Erythroblast (primary cell): ENCODE data around the gene TIMP1.

Experiments
- DNase-seq, 2 experiments: peaks; one replicate each; lab custom pipeline; 2025; lab: John Stamatoyannopoulos, UW
- GATA1 ChIP-seq: IDR thresholded peaks from 2 replicates; pipeline ENCODE4 v1.6.1; 2011; ENCODE audit warnings: low read depth, mild to moderate bottlenecking, control low read depth, low read length, moderate library complexity
- POLR2A ChIP-seq: IDR thresholded peaks from 2 replicates; pipeline ENCODE4 v1.6.1; 2011; ENCODE audit warnings: mild to moderate bottlenecking, low read length

TIMP1 gene

DNA sequence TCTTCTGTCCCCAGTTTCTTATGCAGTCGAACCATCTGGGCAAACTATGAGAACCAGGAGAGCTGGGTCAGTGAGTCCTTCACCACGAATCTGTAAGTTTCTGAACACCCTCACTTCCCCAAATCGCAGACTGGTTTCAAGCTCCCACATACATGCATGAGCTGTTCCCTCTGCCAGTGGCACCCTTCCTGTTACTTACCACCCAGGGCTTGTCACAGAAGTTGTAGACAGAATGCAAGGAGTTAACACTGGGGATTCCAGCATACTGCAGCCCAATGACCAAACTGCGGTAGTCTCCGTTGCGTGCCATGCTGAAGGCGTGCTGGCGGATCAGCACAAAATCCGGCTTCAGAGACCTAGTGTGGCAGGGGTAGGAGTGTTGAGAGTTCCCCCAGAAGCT lies 22.8 kb downstream of the TIMP1 start:
- TF ChIP-seq POLR2A, result no peak
- no peak for TF ChIP-seq GATA1
- DNase-seq, result no peak

DNA sequence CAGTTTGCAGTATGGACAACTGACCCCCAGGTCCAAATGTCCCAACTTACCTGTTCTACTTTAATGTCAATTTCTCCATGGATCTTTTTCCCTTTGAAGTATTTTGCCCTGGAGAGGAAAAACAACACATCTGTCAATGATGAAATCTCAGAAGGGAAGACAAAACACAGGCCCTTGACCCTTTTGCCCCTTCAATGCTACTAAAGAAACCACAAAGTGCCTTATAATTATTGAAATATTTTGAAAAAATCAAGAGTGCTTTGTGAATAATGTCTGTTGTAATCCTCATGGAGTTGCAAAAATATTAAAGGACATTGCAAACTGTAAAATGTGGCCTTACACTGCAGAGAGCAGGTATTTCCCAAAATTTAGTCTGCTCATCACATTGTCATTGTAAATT lies 24.9 kb downstream of the TIMP1 start:
- DNase-seq, result no peak
- TF ChIP-seq POLR2A, result no peak
- TF ChIP-seq GATA1, result no peak

DNA sequence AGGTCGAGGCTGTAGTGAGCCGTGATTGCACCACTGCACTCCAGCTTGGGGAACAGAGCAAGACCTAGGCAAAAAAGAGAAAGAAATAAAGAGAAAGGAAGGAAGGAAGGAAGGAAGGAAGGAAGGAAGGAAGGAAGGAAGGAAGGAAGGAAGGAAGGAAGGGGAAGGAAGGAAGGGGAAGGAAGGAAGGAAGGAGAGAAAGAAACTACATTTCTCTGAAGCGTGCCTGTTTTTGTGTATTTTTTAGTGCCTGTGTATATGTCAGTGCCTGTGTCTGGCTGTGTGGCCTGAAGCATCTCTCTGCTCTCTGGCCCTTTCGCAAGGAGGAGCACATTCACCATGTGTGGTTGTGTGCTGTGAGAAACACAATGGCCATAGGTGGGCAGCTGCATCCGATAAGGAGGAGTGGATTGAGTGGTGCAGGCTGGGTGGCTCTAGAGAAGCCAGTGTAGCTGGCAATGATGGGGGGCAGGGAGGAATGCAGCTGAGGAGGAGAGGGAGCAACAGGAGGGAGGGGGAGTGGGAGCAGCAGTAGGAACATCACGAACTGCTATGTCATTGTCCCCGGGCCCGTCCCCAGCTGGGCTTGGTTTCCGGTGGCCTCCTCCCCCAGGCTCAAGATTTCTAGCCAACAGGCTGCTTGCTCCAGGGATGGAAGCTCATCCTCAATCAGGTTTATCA lies 26.0 kb downstream of the TIMP1 start:
- DNase-seq, result no peak
- TF ChIP-seq POLR2A, result no peak
- TF ChIP-seq GATA1, result no peak

DNA sequence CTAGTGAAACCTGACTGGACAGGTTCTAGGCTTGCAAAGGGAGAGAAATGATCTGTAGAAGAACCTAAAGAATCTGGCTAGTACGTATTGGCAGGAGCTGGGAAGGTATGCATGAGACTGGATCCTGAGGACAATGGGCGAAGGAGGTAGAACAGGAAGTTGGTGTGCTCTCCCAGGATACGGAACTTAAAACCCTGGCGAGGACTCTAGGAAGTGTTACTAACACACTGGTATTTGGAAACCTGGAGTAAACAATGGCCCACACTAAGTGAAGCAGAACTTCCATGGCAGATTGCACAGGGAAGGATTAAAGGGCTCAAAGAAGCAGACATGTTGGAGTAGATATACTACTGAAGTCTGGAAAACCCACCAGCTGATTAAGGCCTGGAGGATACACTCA lies 28.3 kb downstream of the TIMP1 start:
- DNase-seq, result no peak
- TF ChIP-seq POLR2A (no peak), GATA1 (no peak)

DNA sequence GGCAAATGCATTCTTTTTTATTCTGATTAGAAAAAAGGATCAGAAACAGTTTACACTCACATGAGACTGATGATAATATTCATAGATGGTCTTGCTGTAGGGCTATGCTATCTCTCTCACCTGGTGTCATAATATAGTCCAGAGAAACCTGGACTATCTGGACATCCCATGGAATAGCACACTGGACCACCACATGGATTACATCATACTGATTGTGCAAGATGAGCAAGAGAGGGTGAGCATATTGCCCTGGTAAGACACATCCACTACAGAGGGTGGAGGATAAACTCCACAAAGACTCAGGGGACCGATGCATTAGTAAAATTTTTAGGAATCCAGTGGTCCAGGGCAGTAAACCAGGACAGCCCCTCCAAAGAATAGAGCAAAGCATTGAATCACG lies 29.3 kb downstream of the TIMP1 start:
- no peak for TF ChIP-seq POLR2A
- TF ChIP-seq GATA1, result no peak
- no peak for DNase-seq

DNA sequence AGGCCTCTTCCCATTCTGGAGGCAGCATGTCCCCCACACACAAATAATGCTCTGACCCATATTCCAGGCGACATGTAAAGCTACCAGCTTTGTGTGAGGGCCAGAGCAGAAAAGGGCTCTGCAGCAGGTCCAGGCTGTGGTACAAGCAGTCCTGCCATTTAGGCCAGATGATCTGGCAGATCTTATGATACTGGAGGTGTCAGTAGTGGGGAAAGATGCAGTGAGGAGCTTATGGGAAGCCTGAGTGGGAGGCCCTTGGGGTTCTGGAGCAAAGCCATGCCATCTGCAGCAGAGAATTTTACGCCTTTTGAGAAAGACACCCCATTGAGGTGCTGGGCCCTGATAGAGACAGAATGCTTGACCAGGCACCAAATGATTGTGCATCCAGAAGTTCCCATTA lies 29.7 kb downstream of the TIMP1 start:
- no peak for TF ChIP-seq POLR2A
- no peak for TF ChIP-seq GATA1
- no peak for DNase-seq

DNA sequence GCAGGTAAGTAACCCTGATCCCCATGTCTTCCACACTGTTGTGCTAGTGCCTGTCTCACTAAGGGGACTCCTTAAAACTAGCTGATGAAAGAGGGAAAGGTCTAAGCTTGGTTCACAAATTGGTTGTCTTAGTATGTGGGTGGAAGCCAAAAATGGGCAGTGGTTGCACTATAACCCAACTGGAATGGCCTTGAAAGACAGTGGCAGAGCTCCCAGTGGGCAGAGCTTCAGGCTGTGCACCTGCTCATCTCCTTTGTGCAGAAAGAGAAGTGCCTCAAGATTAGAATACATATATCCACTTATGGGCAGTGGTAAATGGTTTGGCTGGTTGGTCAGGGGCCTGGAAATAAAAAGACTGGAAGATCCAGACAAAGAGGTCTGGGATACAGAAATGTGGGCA lies 30.2 kb downstream of the TIMP1 start:
- TF ChIP-seq POLR2A, result no peak

DNA sequence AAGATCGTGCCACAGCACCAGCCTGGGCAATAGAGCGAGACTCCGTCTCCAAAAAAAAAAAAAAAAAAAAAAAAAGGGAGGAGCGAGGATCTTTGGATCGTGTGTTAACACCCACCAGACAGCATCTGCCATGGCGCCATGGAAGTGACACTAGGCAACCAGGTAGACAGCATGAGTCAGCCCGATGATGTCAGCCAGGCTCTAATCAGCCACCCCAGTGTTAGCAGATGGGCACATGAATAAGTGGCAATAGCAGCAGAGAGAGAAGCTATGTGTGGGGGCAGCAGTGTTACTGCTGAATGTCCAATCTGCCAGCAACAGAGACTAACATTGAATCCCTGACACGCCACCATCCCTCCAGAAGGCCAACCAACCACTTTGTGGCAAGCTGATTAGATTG lies 30.8 kb downstream of the TIMP1 start:
- DNase-seq, result peak in 1 of 2 experiments; percentile 27
- TF ChIP-seq POLR2A (no peak), GATA1 (no peak)

More for the DNA sequence above, 30.2 kb downstream of the TIMP1 start:
- no peak for DNase-seq

DNA sequence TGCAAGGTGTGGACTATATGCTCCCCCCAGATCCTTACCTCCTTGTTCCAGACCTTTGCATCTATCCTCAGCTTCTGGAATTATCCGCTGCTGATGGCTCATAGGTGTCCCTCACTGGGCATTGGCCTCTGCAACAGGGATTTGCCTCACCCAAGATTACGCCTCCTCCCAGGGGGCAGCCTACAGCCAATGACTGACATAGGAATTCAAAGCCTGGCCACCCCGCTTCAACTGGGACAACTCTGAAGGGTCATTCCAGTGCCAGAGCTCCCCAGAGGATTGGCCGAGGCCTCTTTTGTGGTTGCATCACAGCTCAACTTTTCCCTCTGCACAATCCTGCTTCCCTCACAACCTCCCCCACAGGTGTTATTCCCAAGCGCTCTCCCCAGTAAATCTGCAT lies 32.4 kb downstream of the TIMP1 start:
- no peak for DNase-seq
- no peak for TF ChIP-seq GATA1
- no peak for TF ChIP-seq POLR2A

DNA sequence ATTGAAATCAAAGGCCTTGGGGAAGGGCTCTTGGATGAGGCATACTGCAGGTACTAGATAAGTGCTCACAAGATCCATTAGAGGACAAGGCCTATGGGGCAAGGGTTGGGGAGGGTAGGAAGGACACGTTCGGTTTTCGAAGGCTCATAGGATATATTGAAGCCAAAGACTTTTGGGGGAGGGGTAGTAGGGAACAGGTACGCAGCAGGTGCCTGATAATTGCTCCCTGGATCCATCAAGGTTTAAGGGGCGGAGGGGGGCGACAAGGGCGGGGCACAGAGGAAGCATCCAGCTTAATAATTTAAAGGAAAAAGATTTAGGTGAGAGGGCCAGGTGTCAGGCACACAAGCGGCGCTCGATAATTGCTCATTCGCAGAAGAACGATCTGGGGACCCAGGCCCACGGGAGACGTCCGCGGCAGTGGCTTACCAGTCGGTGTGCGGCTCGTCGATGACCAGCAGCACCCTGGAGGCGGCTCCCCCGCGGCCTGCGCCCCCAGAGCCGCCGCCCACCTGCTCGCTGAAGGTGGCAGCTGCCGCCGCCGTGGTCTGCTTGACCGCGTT lies 36.8 kb downstream of the TIMP1 start:
- DNase-seq, result no peak
- TF ChIP-seq GATA1 (no peak), POLR2A (no peak)

DNA sequence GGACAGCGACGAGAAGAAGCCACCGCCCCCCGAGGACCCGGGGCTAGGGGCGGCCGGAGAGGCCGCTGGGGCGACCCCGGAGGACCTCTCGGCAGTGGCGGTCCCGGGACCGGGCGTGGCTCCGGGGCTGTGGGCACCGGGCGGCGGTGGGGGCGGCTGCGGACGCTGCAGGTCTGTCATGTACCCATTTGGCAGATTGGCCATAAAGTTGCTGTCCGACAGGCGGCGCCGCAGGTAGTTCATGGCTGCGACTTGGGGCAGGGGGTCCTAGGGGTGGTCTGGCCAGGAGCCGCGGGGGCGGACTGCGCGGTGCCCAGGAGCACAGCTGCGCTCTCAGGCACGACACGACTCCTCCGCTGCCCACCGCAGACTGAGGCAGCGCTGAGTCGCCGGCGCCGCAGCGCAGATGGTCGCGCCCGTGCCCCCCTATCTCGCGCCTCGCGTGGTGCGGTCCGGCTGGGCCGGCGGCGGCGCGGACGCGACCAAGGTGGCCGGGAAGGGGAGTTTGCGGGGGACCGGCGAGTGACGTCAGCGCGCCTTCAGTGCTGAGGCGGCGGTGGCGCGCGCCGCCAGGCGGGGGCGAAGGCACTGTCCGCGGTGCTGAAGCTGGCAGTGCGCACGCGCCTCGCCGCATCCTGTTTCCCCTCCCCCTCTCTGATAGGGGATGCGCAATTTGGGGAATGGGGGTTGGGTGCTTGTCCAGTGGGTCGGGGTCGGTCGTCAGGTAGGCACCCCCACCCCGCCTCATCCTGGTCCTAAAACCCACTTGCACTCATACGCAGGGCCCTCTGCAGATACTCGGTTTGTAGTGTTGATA lies 37.5 kb downstream of the TIMP1 start, which contains the start of gene SYN1:
SYN1 (minus strand) TSS at position 372 of the 817 bp plus-strand sequence; CDS start at position 243, 129 bp downstream.
- TF ChIP-seq POLR2A (no peak), GATA1 (no peak)

DNA sequence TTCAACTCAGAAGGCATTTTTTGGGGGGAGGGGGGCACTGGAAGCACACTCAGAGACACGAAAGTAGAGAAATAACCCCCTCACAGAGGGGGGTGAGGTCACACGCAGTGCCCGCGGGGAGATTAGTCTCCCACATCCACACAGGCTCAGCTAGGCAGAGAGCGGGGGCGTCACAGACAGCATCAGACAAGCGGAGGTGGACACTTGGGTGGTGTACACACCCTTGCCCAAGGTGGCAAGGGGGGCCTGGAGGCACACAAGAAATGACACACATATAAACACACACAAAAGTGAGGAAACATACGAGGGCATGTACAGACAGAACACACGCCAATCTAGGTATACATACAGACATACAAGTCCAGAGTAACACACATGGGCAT lies 38.1 kb downstream of the TIMP1 start:
- DNase-seq, result no peak
- no peak for TF ChIP-seq GATA1
- TF ChIP-seq POLR2A, result no peak

More for the DNA sequence above, 37.5 kb downstream of the TIMP1 start, which contains the start of gene SYN1:
- DNase-seq, result peak; percentile 89 to 91

DNA sequence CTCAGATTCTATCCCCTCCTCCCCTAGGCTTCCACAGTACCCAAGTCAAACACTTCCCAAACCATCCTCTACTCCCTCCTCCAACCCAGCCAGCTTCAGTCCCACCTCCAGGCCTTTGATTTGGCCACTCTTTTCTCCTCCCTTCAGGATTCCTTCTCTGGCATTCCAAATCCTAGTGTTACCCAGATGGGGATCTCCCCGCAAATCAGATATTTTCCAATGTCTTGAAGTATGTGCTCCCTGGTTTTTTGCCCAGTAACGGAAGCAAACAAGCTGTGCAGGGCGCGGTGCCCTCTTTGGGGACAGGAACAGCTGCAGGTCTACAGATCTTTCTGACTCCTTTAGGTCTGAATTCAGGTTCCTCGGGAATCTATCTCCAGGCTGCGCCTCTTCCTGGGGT lies 39.6 kb downstream of the TIMP1 start:
- DNase-seq, result no peak
- TF ChIP-seq GATA1, result no peak
- TF ChIP-seq POLR2A, result no peak

DNA sequence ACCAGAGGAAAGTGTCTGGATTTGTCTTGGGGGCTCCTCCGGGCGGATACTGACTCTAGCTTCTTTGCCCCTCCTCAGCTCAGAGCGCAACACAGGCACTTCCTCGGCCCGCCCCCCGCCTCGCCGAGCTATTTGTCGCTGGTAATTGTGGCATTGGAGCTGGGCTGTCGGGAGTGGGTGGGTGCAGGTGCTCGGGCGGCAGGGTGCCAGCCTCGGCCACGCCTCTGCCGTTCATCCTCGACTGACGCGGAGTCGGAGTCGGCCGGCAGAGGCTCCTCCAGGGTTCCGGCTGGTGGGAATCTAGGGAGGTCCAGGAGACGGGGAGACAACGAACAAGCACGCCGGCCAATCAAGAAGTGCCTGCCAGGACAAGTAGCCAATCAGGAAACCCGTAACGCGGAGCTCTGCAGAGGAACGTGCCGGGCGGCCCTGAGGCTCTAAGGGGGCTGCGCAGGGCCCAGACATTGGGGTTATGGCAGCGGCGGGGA lies 41.3 kb downstream of the TIMP1 start:
- peak; percentile 10 to 19 for DNase-seq
- TF ChIP-seq GATA1 (no peak), POLR2A (no peak)

DNA sequence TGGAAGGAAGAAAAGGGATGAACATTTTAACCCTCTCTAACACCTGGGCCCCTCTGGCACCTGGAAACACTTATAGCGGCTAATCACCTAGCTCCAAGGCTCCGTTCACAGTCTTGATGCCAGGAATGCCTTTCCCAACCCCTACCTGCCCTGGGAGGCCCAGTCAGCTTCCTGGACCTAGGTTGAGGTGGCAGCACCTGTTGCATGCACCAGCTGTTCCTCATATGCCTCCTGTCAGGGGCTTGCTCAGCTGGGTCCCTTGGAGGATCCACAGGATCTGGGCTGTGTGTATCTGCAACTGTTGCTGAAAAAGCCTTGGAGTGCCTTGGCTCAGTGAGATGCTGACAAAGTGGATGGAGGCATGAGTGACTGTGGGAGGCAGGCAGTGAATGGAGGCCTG lies 43.1 kb downstream of the TIMP1 start:
- no peak for DNase-seq
- no peak for TF ChIP-seq POLR2A
- TF ChIP-seq GATA1, result no peak
